Measurements from ENCODE around the gene TOMM7. TPM values are rescaled to one million over a fixed set of nuclear protein-coding genes. Genes with fewer than 3 reads are reported as not detected.

Gene TOMM7
- 324 and 406 TPM in 2 replicates for total RNA-seq

DNA sequence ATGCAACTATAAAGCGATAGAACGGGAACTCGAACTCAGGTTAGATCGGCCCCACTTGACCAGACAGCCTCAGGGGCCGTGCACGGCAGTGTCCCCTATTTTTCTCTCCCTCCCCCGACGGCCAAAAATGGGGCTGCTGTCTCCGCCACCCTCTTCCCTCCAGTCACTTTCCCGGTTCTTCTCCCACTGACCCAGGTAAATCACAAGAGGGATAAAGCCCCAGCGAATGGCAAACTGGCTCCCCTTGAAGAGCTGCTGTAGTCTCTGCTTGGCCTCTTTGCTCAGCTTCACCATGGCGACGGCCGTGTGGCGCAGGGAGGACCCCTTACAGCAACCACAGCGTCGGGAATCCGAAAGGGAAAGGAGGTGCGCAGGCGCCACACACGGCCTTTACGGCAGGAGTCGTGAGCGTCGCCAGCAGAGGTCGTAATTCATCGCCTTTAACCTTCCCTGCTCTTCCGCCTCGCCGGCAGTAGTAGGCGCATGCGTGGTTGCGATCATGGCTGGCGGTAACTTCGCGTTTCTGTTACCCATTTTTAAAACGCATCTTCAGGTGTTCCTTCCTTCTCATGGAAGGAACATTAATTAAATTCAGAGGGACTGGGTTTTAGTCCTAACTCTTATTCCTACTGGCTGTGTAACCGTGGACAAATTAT is at the start of gene TOMM7:
Gene TOMM7, minus strand, starts transcription at position 364 of the 656 bp plus-strand sequence. Its CDS starts 70 bp downstream, at position 294.
- ChIA-PET POLR2A (interaction anchor here (0.6 to 1.0 kb wide), 4 partner anchors 10 to 82 kb away, joined by 3 to 5 read pairs (median 4); no protein-coding TSS in a partner anchor), CTCF (interaction anchor here (1.7 to 2.6 kb wide), 2 partner anchors 232 to 233 kb away, joined by 6 to 9 read pairs; no protein-coding TSS in a partner anchor)
- Mint-ChIP-seq H3K4me3 (peak within 1 kb of the TSS; percentile 99), H3K36me3 (ENCODE audit: low read depth) (peaks cover 25% of the 10 kb centered on the region), H3K27me3 (peaks cover 11% of the 10 kb centered on the region), H3K9me3 (no peaks in the 10 kb centered on the region), H3K27ac (peak within 1 kb of the TSS; percentile 91), H3K4me1 (peaks cover 39% of the 10 kb centered on the region)
- TF ChIP-seq, protein P1, sequence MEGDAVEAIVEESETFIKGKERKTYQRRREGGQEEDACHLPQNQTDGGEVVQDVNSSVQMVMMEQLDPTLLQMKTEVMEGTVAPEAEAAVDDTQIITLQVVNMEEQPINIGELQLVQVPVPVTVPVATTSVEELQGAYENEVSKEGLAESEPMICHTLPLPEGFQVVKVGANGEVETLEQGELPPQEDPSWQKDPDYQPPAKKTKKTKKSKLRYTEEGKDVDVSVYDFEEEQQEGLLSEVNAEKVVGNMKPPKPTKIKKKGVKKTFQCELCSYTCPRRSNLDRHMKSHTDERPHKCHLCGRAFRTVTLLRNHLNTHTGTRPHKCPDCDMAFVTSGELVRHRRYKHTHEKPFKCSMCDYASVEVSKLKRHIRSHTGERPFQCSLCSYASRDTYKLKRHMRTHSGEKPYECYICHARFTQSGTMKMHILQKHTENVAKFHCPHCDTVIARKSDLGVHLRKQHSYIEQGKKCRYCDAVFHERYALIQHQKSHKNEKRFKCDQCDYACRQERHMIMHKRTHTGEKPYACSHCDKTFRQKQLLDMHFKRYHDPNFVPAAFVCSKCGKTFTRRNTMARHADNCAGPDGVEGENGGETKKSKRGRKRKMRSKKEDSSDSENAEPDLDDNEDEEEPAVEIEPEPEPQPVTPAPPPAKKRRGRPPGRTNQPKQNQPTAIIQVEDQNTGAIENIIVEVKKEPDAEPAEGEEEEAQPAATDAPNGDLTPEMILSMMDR (IDR thresholded peaks at IDR 0.05), result no peak
- ATAC-seq (ENCODE audit: low read depth), result peak; percentile 99
- intact Hi-C loops (cut with micrococcal nuclease), result loop anchor here (1.0 to 5.0 kb wide), 6 partner anchors 32 to 476 kb away; partner anchors contain the start of genes HYCC1, KLHL7, MALSU1 and NUP42
- DNase-seq, result peak; percentile 66

DNA sequence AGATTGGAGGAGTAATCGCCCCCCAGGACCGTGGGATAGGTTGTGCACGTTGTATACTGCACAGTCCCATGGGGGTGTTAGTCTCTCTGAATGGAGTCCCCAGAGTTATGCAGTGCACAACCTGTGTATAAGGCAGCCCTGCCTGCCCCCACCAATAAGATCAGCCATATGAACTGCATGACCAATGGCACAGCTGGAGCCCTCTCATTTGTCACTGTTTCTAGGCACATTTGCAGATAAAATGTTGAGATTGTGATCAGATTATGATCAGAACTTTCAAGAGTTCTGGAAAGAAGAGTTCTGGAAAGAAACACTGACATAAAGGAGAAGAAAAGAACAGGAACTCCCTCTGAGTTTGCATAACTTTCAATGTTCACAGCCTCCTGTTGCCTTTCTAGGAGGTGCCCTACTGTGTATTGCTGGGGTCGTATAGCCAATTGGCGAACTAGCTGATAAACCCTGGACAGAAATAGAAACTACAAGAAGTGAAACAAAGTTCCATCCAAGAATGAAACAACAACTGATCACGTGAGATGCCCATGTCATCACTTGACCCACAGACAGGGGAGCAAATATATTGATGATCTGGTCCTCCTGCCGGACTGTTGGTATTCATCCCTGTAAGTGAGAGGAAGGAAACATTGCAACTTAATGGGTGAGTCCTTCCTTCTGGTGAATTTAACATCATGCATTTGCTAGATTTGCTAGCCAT is 49.6 kb upstream of the TOMM7 start:
- ChIA-PET POLR2A (interaction anchor here (1.0 to 1.4 kb wide), 3 partner anchors 16 to 50 kb away, joined by 3 to 4 read pairs (median 4); partner anchors contain the start of gene TOMM7), CTCF (interaction anchor here (1.0 kb wide), 1 partner anchor 15 kb away, joined by 3 read pairs; no protein-coding TSS in a partner anchor)
- DNase-seq (peak; percentile 21), ATAC-seq (ENCODE audit: low read depth) (peak; percentile 94)
- peaks cover 35% of the 10 kb centered on the region for H3K4me1 Mint-ChIP-seq
- H3K9me3 Mint-ChIP-seq, result no peaks in the 10 kb centered on the region
- H3K27me3 Mint-ChIP-seq, result no peaks in the 10 kb centered on the region
- peak overlapping the region; percentile 32 for H3K27ac Mint-ChIP-seq
- H3K4me3 Mint-ChIP-seq, result peak overlapping the region; percentile 77
- H3K36me3 Mint-ChIP-seq (ENCODE audit: low read depth), result peaks cover 20% of the 10 kb centered on the region
- TF ChIP-seq, protein P1 (IDR thresholded peaks at IDR 0.05), result no peak
- intact Hi-C loops (cut with micrococcal nuclease), result loop anchor here (1.0 to 5.0 kb wide), 2 partner anchors 18 to 140 kb away; partner anchors contain the start of gene HYCC1

DNA sequence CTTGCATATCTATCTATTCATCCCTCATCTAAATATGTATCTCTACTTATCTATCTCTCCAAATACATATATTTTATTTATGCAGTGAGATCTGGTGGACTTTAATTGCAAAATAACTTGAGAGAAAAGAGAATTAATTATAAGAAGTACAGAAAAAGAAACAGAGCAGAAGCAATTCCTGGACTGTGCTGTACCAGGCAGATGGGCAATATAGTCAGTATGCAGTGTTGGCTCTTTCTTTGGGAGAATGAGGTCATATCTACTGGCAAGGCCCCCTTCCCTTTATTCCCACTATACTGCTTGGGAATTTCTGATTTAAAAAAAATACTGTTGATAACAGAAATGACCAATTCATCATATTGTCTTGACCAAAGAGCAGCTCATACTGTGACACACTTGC is 49.0 kb upstream of the TOMM7 start:
- TF ChIP-seq, protein P1 (IDR thresholded peaks at IDR 0.05), result no peak
- H3K36me3 Mint-ChIP-seq (ENCODE audit: low read depth), result peaks cover 20% of the 10 kb centered on the region
- no peak overlapping the region for H3K4me3 Mint-ChIP-seq
- ChIA-PET CTCF (no interaction called here), POLR2A (no interaction called here)
- H3K9me3 Mint-ChIP-seq, result no peaks in the 10 kb centered on the region
- H3K4me1 Mint-ChIP-seq, result peaks cover 39% of the 10 kb centered on the region
- no peak for ATAC-seq (ENCODE audit: low read depth)
- H3K27me3 Mint-ChIP-seq, result no peaks in the 10 kb centered on the region
- intact Hi-C loops (cut with micrococcal nuclease), result loop anchor here (1.0 to 5.0 kb wide), 3 partner anchors 12 to 141 kb away; partner anchors contain the start of gene HYCC1
- peak overlapping the region; percentile 32 for H3K27ac Mint-ChIP-seq
- DNase-seq, result no peak

DNA sequence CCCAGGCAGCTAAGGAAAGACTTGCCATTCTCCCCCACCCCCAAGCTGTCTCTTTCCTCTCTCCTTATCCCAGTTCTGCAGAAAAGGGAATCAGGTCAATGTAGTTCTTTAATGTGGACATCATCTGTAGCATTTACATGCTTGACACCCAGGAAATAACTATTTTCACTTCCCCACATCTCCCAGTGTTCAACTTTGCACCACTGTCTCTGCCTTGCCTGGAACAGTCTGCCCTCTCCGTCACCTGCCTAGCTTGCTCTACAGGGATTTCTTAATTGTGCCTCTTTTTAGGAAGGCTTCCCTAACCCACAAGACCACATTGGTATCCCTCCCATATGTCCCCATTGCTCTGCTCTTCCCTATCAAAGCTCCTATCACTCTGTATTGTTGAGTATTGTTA is 45.9 kb upstream of the TOMM7 start:
- TF ChIP-seq, protein P1 (IDR thresholded peaks at IDR 0.05), result no peak
- Mint-ChIP-seq H3K4me1 (peaks cover 58% of the 10 kb centered on the region), H3K9me3 (no peaks in the 10 kb centered on the region), H3K36me3 (ENCODE audit: low read depth) (peaks cover 36% of the 10 kb centered on the region), H3K4me3 (peak overlapping the region; percentile 3), H3K27me3 (no peaks in the 10 kb centered on the region), H3K27ac (peak overlapping the region; percentile 20)
- ATAC-seq (ENCODE audit: low read depth), result no peak
- CTCF ChIA-PET, result no interaction called here
- intact Hi-C loops (cut with micrococcal nuclease), result no loop called here
- POLR2A ChIA-PET, result interaction anchor here (0.6 to 1.1 kb wide), 3 partner anchors 10 to 14 kb away, joined by 3 to 4 read pairs (median 3); no protein-coding TSS in a partner anchor
- DNase-seq, result no peak
